COR-L47 (cell line): Measurements from ENCODE around the gene ZBP1.

Experiments used
- DNase-seq: peaks from one replicate; lab custom pipeline; 2025; lab: John Stamatoyannopoulos, UW

ZBP1 gene

DNA sequence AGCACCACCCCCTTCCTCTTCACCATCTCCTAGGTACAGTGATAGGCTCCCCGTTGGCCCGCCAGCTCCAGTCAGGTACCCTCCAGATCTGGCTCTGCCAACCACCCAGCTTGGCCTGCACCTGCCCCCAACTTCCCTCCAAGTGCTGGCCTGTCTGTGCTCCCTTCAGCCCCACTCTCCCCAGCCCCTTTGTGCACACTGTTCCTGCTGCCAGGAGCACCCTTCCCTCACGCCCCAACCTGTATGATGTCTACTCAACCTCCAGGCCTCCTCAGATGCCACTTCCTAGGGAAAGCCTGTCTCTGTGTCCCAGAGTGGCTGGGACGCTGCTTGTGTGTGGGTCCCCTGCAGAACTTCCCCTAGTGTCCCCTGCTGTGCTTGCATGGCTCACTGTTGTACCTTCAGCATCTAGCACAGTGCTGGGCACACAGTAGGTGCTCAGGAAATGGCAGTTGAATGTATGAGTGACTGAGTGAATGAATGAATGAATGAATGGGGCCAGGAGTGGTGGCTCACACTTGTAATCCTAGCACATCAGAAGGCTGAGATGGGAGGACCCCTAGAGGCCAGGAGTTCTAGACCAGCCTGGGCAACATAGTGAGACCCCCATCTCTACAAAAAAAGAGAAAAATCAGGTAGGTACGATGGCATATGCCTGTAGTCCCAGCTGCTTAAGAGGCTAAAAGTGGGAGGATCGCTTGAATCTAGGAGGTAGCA lies 3.0 kb downstream of the ZBP1 start:
- no peak for DNase-seq

DNA sequence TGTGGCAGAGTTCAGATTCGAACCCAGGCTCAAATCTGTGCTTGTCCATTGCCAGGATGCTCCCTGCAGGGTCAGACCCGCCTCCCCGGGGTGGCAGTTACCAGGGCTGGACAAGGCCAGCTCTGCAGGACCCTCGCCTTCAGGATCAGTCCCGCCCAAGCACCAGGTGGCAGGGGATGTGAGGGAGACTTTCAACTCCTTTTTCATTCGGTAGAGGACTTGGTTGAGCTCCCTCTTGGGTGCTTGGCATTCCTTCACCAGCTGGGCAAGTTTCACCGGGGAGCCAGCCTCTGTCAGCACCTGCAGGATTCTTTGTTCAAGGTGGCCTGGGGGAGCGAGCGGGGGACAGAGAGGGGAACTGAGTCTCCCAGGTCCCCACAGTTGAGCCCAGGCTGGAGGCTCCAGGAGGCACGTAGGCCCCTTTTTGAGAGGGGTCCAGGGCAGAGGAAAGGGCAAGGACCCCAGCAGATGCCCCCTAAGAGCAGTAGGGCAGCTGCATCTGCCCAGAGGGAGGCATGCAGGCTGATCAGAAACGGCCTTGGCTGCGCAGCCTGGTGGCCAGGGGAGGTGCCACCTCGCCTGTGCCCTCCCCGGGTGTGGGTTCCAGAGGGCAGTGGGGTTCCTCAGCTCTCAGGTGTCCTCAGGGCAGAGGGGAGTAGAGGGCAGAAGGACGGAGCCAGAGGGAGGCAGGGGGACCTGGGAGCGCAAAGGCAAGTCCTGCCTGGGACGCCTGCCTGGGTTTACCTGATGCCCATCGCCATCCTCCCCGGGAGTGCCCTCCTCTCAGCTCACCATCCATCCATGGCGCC lies 3.9 kb downstream of the ZBP1 start:
- DNase-seq, result no peak

DNA sequence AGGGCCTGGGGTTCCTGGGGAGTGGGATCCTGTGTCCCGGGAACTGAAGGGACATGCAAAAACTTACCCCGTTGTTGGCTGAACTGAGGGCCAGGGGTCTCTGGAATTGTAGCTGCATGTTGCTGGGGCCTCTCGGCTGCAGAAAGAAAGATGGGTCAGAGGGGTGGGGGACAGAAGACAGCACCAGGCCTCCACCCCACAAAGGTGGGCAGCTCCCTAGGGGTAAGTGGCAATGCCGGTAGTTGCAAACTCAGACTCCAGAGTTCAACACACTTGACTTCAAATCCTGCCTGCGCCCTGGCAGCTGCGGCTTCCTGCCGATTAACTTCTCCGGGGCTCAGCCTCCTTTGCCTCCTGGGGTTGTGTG lies 4.8 kb downstream of the ZBP1 start:
- DNase-seq, result no peak

DNA sequence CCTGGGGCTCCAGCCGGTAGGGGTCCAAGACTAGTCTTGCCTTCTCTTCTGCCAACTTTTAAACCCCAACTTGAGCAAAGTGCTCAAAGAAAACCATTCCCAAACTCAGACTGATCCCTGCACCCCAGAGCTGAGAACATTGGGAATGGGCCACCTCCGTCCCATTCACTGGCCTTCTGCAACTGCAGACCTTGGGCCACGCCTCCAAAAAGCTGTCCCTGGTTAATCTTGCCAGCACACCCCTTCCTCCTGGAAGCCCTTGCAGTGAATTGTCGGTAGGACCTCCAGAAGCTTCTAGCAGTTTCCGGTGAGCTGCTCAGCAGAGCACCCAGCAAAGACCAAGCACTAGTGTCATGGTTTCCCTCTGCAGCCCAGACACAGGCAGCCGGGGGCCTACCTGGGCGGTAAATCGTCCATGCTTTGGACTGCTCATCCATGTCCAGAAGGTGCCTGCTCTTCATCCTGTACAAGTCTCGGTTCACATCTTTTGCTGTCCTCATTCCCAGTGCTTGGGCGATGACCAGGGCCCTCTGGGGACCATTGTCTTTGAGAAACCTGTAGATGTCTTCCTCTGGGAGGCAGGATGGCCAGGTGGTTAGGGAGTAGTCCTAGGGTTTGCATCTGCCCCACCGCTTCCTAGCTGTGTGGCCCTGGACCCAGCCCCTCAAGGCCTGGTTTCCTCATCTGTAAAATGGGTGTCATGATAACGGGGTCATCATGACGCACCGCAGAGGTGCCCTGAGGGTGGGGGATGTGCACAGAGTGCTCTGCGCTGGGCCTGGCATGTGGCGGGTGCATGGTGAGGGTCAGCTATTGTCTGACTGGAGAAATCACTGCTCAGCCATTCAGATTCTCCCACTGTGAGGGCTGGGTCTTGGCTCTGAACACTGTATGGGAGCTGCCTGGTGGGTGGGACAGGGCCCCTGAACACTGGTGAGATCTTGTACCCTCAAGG lies 5.5 kb downstream of the ZBP1 start:
- no peak for DNase-seq

DNA sequence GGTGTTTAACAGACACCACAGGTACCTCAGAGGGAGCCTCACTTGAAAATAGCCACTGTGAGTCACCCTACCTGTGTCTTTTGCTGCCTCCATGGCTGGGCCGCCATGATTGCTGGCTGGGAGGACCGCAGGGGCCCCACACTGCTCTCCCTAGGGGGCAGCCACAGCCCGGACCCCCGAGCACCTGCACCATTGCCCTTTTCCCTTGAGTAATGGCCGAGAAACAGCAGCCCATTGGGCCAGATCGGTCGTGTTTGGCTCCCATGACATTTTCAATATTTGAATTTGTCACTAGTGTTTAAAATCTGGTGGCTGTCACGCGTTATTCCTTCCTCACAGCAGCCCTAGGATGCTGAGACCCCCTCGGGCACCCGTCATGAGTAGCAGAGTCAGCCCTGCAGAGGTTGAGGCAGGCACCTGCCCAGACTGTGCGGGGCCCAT lies 6.7 kb downstream of the ZBP1 start:
- no peak for DNase-seq

DNA sequence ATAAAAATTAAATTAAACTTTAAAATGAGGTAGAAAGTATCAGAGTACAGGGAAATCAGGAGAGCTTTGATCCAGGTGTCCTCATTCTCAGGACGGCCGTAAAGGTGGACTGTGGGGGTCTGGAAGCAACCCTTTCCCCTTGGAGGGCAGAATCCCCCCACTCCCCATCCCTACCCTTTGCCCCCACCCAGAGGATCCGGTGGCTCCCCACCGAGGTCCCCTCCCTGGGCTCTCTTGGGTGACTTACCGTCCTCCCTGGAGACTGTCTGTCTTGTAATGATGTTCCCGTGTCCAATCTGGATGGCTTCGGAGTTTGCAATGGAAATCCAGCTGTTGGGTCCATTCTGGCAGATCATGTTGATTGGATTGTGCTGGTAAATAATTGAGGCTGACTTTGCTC lies 7.3 kb downstream of the ZBP1 start:
- no peak for DNase-seq

DNA sequence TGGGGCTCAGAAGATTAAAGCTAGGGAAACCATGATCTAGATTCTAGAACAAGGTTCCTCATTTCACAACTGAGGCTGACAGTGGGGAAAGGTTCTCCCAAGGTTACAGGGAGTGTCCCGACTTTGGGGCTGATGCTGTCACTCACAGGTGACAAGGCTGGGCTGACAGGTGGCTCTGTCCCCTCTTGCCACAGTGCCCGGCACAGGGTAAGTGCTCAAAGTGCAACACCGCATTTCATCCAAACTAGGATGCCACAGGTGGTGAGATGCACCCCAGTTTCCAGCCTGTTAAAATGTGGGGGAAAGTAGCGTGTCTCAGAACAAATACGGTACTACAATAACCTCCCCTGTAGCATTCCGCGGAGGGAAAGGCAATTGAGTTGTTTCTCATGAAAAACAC lies 7.8 kb downstream of the ZBP1 start:
- no peak for DNase-seq

DNA sequence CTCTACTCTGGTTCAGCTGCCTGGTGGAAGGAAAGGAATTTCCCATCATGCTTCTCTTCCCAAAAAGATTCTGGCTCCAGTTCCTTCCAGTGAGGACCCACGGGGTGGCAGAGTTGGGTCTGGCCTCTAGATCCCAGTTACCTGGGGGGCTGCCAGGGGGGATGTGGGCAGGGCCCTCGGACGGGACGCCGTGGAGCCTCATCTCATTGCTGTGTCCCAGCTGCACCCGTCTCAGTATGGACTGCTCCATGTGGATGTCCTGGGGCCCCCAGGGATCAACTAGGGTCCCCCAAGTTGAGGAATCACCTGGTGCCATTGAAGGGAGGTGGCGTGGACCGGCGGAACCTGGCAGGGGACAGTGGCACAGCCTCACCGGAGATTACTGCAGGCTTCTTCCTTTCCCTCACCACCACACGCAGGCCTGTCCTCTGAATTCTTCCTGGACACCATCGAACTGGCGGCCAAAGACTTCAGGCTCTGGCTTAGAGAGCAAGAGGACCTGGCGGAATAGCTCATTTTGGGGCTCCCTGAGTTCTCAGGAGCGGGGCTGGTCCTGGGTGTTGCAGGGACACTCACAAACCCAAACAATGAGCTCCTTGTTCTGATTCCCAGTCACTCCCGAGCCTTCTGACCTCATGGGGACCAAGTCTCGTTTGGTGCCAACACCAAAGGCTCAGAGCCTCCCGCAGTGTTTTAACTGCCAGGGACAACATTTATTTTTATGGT lies 8.5 kb downstream of the ZBP1 start:
- no peak for DNase-seq

DNA sequence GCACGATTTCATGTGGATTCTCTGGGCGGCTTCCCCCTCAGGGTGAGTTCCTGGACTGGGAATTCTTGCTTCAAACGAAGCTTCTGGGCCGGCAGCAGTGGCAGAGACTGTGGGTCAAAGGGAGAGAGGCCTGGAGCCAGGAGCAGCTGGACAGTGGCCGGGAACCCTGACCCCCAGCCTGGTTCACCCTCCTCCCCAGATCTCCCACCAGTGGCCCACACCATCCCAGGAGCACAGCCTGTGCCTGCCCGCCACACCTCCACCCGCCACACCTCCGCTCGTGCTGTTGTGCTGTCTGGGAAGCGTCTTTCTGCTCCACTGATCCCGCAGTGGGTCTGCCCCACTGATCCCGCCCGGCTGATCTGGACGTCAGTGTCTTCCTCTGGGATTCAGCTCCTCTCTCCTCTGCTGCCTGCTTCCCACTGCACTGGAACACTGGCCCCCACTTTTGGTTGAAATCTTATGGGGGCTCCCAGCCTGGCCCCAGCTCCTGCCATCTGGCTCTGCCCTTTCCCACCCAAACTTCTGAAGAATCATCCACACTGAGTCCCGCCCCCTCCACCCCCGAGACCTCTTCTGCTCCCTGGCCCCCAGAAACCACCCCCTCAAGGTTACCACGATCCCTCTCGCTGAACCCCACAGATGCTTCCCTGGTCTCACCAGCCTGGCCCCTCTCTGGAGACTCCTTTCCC lies 9.8 kb downstream of the ZBP1 start:
- no peak for DNase-seq

DNA sequence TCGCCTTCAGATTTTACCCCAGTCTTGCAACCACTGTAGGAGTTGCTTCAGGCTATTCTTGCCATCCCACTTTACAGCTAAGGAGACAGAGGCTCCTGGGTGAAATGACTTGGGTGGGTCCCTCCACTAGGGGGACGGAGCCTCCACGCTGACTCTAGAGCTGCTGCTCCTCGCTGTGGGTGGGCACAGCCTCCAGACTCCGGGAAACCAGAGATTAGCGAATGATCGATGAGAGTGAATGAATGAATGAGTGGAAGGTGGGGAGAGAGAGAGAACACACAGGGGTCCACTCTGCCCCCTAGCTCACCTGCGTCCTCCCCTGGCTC lies 10.4 kb downstream of the ZBP1 start:
- DNase-seq, result no peak

DNA sequence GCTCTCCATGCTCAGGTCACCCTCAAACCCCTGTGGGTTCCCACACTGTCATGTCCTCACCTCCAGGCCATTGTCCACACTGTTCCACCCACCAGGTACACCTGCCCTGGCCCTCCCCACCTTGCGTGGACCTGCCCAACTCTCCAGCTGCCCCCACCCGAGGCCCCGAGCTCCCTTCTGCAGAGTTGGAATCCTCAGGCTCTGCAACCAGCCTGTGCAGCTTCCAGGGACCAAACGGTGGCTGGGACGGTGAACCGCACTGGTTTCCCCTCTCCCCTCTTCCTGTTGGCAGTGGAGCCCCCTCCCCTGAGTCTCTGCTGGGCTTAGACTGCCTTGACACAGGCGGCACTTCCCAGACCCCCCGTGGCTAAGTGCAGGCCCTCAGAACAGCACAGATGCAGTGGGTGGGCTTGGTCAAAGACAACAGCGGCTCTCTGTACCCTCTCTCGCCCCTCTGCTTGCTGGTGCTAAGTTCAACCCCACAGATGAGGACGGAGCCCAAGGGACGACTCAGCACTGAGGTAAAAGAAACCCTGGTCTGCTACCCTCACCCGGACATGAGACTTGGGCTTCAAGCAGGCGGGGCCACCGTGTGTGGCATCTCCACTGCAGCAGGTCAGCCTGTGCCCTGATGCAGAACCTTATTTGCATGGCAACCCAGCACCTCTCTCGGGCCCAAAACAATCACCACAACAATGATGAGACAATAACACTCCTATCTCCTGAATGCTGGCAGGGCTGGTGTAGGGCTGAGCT lies 11.0 kb downstream of the ZBP1 start:
- no peak for DNase-seq

DNA sequence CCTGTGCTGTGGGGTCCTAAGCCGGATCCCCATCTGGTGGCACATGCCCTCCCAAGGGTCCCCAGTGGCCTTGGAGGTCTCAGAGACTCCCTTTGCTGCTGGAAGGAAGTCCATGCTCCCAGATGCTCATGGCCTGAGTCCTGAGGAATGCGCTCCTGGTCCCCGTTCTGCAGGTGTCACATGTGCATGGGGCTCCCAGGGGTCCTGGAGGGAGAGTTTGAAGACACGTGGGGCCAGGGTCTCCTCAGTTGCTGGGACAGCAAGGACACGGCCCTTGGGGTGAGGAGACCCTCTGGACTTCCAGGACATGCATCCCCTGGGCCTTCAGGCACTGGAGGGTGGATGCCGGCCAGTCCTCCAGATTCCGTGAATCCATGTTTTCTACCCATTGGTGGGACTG lies 11.7 kb downstream of the ZBP1 start:
- DNase-seq, result no peak

DNA sequence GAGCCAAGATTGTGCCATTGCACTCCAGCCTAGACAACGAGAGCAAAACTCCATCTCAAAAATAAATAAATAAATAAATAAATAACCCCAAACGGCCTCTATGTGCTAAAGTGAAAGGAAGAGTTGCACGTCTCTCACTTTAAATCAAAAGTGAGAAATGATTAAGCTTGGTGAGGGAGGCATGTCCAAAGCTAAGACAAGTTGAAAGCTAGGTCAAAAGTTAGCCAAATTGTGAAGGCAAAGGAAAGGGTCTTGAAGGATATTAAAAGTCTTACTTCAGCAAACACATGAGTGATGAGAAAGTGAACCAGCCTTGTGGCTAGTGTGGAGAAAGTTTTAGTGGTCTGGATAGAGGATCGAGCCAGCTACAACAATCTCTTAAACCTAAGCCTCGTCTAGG lies 14.3 kb downstream of the ZBP1 start:
- no peak for DNase-seq

DNA sequence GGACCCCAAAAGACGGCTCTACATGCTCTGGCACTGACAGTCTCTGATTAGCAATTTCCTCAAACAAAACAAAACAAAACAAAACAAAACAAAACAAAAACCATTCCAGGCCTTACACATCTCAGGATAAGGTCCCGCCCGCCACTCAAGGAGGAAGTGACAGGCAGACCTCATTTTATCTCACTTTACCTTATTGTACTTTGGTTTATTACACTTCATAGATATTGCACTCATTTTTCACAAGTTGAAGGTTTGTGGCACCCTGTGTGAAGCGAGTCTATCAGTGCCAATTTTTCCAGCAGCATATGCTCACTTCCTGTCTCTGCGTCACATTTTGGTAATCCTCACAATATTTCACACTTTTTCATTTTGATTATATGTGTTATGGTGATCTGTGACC lies 15.2 kb downstream of the ZBP1 start:
- no peak for DNase-seq

DNA sequence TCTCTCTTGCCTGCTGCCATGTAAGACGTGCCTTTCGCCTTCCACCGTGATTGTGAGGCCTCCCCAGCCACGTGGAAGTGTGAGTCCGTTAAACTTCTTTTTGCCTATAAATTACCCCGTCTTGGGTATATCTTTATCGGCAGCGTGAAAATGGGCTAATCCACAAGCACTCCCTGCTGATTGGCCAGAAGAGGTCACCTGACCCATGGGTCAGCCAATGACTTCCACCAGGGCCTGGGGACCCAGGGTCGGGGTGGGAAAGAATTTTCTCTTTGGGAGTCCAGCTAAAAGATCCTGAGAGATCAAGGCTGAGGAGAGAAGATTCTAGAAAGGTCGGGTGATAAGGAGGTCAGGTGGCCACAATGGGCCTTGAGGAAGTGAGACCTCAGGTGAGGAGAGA lies 17.1 kb downstream of the ZBP1 start:
- DNase-seq, result no peak

DNA sequence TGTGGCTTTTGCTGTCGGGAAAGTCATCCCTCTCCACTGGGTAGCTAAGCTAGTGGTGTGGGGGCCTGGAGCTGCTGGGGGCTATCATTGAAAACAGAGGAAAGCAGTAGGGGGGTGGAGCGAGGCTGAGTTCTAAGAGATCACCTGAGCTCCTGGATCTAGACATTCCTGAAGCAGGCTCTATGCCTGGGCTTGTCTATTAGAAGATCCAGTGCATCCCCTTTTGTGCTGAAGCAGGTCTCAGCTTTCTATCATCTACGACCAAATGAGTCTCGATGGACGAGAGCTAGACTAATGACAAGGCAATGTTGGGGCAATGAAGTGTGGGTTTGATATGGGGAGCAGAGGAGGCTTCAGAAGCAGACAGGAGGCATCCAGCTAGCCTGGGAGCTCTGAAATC lies 18.5 kb downstream of the ZBP1 start:
- DNase-seq, result no peak

DNA sequence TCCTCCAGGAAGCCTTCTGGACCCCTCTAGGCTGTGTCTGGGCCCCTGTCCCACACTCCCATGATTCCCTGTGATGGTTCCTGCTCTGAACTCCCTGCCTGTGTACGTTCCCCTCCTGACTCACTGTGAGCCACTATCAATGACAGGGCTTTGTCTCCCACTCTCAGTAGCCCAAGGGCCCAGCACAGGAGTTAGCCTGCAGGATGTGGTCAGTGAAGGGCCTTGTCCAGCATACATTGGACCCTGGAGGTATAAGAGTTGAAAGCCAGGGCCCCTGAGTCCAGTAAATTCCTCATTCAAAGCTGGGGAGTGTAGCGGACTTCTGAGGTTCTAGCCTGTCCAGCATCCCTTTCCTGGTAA lies 19.0 kb downstream of the ZBP1 start:
- no peak for DNase-seq

DNA sequence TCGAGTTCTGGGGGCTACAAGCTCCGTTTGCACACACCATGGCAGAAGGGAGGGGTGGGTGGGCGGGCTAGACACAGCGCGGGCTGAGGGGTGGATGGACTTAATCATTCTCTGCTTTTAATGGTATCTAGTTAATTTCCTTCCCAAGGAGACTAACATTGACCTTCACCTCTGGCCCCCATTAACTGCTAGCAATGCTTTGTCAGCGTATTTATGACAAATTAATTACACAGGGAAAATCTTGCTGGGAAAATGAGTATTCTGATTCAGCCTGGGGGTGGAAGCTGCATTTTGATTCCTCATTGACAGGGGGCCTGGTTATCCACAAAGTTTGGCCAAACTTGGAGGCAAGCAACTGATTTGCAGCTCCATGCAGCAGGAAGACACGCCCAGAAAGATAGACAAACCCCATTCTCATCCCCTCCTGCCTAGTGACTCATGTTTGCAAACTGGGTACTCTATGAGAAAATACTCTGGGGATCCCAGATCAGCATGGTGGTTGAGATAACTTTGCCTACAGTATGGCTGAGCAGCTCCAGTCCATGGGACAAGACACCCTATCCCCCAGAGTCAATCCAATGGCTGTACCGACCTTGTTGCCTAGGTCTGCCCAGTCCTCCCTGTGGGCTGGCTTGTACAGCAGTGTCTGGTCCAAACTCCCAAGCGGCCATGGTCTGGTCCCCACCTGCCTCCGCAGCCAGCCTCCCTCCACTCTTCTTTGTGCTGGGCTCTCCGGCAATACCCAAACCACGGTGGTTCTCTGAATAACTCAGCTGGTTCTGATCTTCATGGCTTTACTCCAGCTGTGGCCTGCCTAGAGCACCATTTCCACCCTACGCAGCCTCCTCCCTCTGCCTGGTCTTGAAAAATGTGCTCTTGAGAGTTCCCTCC lies 19.7 kb downstream of the ZBP1 start:
- no peak for DNase-seq

DNA sequence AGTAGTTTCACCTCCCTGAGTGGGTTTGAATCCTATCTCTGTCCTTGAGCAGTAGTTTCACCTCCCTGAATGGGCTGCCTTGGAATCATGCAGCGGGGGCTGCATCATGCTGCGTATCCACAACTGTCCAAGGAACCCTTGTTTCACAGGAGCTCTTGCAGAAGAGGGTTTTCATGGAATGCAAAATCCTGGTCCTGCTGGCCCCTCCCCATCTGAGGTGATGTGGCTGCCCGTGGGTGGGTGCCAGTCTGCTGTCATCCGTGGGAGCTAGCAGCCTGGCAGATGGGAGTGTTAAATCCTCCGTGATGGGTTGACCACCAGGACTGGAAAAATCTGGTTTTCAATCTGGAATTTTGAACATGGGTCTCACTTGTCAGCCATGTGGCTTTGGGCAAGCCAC lies 21.7 kb downstream of the ZBP1 start:
- no peak for DNase-seq

DNA sequence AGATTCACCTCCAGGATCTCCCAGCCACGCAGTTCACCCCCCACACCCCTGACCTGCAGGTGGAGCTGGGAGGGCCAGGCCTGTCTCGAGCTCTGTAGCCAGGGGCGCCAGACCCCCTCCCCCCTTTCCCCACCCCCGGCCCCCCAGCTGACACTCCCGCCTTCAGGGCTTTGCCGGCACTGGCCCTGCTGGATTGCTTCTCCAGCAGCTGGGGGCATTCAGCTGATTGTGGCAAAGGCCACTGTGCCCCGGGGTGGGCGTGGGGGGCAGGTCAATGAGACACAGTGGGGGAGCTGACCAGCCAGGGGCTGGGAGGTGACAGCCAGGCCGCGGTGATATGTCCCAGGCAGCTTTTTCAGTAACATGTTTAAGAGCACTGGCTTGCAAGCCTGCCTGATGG lies 22.2 kb downstream of the ZBP1 start:
- DNase-seq, result no peak
